GM21576 (cell line): ENCODE results near the gene DMAC2.
"Not testable (repeated sequence)": the region's sequence is repeated elsewhere in the genome, so short reads cannot be mapped to it uniquely, and the experiment has no call there.

Experiments
- ATAC-seq: cut with Tn5 transposase; IDR thresholded peaks from one replicate; pipeline ENCODE4 v1.9.1; 2021; ENCODE audit warnings: mild to moderate bottlenecking, moderate library complexity; ENCODE audit not compliant: unreplicated experiment

DMAC2 gene

GRCh38 chr19:41402010-41402409, 37.7 kb downstream of the DMAC2 start:
- ATAC-seq: no peak

GRCh38 chr19:41401483-41401882, 38.2 kb downstream of the DMAC2 start:
- ATAC-seq: no peak

- no peak for ATAC-seq
Measured at GRCh38 chr19:41399525-41399924, 40.2 kb downstream of the DMAC2 start.

- no peak for ATAC-seq
Measured at GRCh38 chr19:41399091-41399490, 40.6 kb downstream of the DMAC2 start.

- ATAC-seq: no peak
Measured at GRCh38 chr19:41398598-41398997, 41.1 kb downstream of the DMAC2 start.

- no peak for ATAC-seq
Measured at GRCh38 chr19:41398050-41398418, 41.7 kb downstream of the DMAC2 start.

DNA sequence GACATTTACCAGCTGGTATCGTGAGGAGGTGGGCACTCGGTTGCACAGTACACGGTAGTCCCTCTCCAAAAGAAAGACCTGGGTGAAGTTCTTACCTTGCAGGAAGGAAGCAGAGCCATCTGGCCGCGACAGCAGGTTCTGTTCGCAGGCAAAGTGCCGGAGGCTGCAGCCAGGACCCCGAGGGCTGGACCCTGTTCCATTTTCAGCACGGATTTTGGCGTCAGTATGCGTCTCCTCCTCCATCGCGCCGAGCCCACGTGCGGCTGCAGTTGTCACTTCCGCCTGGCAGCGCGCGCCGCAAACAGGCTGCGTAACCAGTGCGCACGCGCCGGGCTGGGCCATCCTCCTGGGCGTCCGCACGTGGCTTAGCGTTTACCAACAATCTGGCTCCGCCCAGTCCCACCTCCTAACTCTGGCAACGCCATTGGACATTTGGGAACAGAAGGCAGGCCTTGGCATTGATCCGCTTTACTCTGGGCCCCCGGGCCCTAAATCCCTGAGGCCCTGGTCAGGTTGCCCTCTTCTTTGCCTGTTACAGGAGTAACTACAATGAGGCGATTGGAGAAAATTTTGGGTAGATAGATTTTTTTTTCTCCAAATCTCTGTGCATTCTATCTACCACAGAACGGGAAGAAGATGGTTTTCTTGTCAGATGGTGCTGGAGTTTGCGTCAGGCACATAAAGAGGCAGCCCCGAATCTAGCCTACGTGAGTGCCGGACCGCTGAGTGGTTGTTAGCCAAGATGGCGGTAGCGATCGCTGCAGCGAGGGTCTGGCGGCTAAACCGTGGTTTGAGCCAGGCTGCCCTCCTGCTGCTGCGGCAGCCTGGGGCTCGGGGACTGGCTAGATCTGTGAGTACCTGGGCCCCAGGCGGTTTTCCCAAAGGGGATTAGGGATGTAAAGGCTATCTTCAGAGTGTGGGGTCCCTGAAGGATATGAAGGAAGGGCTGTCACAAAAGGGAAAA, 42.3 kb downstream of the DMAC2 start, which contains the start of the genes BCKDHA and EXOSC5:
BCKDHA (plus strand) TSS at position 733 of the 964 bp plus-strand sequence; CDS start at position 743, 10 bp downstream.
EXOSC5 (minus strand) TSS at position 274 of the 964 bp plus-strand sequence; CDS start at position 243, 31 bp downstream.
- peak; percentile 91 for ATAC-seq

DNA sequence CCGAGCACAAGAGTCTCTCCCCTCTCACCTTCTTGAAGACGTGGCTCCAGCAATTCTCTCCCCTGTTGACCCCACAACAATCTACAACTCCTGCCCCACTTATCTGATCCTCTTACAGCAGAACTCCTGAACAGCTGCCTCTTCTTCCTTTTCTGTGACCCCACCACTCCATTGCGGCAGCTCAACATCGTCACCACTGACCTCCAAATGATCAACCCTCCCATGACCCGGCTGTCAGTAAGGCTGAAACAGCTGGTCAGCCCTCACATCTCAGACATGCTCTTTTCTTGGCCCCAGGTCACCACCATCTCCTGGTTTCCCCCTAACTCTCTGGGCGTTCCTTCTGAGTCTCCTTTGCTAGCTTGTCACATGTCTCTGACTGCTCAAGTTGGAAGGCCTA, 44.4 kb downstream of the DMAC2 start:
- no peak for ATAC-seq

- ATAC-seq: no peak
Measured at GRCh38 chr19:41392775-41393174, 46.9 kb downstream of the DMAC2 start.

GRCh38 chr19:41391618-41392017, 48.1 kb downstream of the DMAC2 start:
- ATAC-seq: no peak

- ATAC-seq: no peak
Measured at GRCh38 chr19:41386442-41386841, 53.3 kb downstream of the DMAC2 start.

DNA sequence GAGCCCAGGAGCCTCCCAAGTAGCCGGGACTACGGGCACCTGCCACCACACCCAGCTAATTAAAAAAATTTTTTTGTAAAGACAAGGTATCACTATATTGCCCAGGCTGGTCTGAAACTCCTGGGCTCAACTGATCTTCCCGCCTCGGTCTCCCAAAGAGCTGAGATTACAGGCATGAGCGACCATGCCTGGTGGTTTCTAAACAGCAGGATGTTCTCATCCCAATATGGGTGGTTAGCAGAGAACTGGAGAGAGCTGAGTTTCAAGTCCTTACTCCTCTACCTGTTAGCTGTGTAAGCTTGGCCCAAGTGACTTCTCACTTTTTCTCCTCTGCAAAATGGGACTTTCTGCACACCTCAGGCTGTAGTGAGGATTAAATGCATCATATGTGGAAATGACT, 55.4 kb downstream of the DMAC2 start:
- no peak for ATAC-seq

DNA sequence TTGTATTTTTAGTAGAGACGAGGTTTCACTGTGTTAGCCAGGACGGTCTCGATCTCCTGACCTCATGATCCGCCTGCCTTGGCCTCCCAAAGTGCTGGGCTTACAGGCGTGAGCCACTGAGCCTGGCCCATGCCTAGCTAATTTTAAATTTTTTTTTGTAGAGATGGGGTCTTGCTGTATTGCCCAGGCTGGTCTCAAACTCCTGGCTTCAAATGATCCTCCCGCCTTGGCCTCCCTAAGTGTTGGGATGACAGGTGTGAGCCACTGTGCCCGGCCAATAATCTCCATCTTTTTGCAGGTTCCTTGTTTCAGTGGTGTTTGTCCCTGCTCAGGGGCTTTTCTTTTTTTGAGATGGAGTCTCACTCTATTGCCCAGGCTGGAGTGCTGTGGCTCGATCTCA, 58.2 kb downstream of the DMAC2 start:
- not testable (repeated sequence) for ATAC-seq
